HG02759 (cell line): ENCODE results near the gene PSEN2.
"Not testable (repeated sequence)": the region's sequence is repeated elsewhere in the genome, so short reads cannot be mapped to it uniquely, and the experiment has no call there.

ENCODE experiments used
- ATAC-seq: cut with Tn5 transposase; IDR thresholded peaks from one replicate; pipeline ENCODE4 v1.9.1; 2021; ENCODE audit warnings: mild to moderate bottlenecking, moderate library complexity; ENCODE audit not compliant: unreplicated experiment

The PSEN2 gene

GRCh38 chr1:226908913-226909312 lies 38.5 kb downstream of the PSEN2 start:
- ATAC-seq: no peak

- ATAC-seq: peak; percentile 60
Measured at GRCh38 chr1:226912587-226913176, 42.3 kb downstream of the PSEN2 start.

GRCh38 chr1:226915672-226915995 lies 45.2 kb downstream of the PSEN2 start:
- peak; percentile 5 for ATAC-seq

- ATAC-seq: no peak
Measured at GRCh38 chr1:226916497-226916896, 46.1 kb downstream of the PSEN2 start.

- no peak for ATAC-seq
Measured at GRCh38 chr1:226919587-226919986, 49.2 kb downstream of the PSEN2 start.

- no peak for ATAC-seq
Measured at GRCh38 chr1:226919995-226920394, 49.6 kb downstream of the PSEN2 start.

- ATAC-seq: no peak
Measured at GRCh38 chr1:226920446-226920894, 50.1 kb downstream of the PSEN2 start.

GRCh38 chr1:226921504-226921903 lies 51.1 kb downstream of the PSEN2 start:
- no peak for ATAC-seq

GRCh38 chr1:226929260-226930111 lies 59.1 kb downstream of the PSEN2 start:
- ATAC-seq: not testable (repeated sequence)

- no peak for ATAC-seq
Measured at GRCh38 chr1:226934483-226935237, 64.2 kb downstream of the PSEN2 start.

- no peak for ATAC-seq
Measured at GRCh38 chr1:226937940-226938725, 67.7 kb downstream of the PSEN2 start.

- no peak for ATAC-seq
Measured at GRCh38 chr1:226938903-226939437, 68.6 kb downstream of the PSEN2 start.

GRCh38 chr1:226939438-226940028 lies 69.1 kb downstream of the PSEN2 start:
- ATAC-seq: peak; percentile 36

- peak; percentile 95 for ATAC-seq
Measured at GRCh38 chr1:226940029-226940805, 69.8 kb downstream of the PSEN2 start, which contains the start of gene COQ8A. Gene COQ8A, plus strand, starts transcription at chr1:226940294. Its CDS starts 21,092 bp downstream, at chr1:226961386.

- no peak for ATAC-seq
Measured at GRCh38 chr1:226940806-226941067, 70.3 kb downstream of the PSEN2 start.

GRCh38 chr1:226942392-226942791 lies 72.0 kb downstream of the PSEN2 start:
- no peak for ATAC-seq

GRCh38 chr1:226943156-226943555 lies 72.7 kb downstream of the PSEN2 start:
- ATAC-seq: no peak

- ATAC-seq: no peak
Measured at GRCh38 chr1:226943927-226944326, 73.5 kb downstream of the PSEN2 start.

- no peak for ATAC-seq
Measured at GRCh38 chr1:226945106-226945857, 74.9 kb downstream of the PSEN2 start.
